SJSA1 (cell line): Measurements from ENCODE around the gene BRD3OS. TPM values are rescaled to one million over a fixed set of nuclear protein-coding genes. Genes with fewer than 3 reads are reported as not detected.

Experiments
- DNase-seq, 2 experiments: peaks; one replicate each; pipeline ENCODE4 v3.0.0-alpha.2; 2015 to 2020; ENCODE audit warnings: low spot score in 2 of 2, low read depth in 1 of 2
- H3K27ac ChIP-seq: fragments of 250-450 bp; sonication (Bioruptor Pico); 2 replicates; pipeline ENCODE4 v1.5.1; 2020; ENCODE audit warnings: mild to moderate bottlenecking, moderate library complexity
- H3K27me3 ChIP-seq: fragments of 250-450 bp; sonication (Bioruptor Pico); replicated peaks from 2 replicates; pipeline ENCODE4 v1.5.1; 2020; ENCODE audit warnings: mild to moderate bottlenecking, moderate library complexity
- H3K36me3 ChIP-seq: fragments of 250-450 bp; sonication (Bioruptor Pico); 2 replicates; pipeline ENCODE4 v1.5.1; 2020; ENCODE audit warnings: mild to moderate bottlenecking
- H3K4me1 ChIP-seq: fragments of 250-450 bp; sonication (Bioruptor Pico); replicated peaks from 2 replicates; pipeline ENCODE4 v1.6.1; 2021; ENCODE audit warnings: mild to moderate bottlenecking
- H3K4me3 ChIP-seq: fragments of 250-450 bp; sonication (Bioruptor Pico); 2 replicates; pipeline ENCODE4 v1.5.1; 2020; ENCODE audit warnings: mild to moderate bottlenecking
- H3K9me3 ChIP-seq: fragments of 250-450 bp; sonication (Bioruptor Pico); replicated peaks from 2 replicates; pipeline ENCODE4 v1.5.1; 2020; ENCODE audit warnings: mild to moderate bottlenecking
- total RNA-seq: library from RNA; depleted of rRNA; stranded (reverse); fragments of >200 nt; shearing (Covaris generic); gene quantifications from 2 replicates; pipeline ENCODE4 v1.2.3, GENCODE V29; 2014

Gene BRD3OS
- total RNA-seq, 1 experiment from 2014 or later: 4.0 TPM

DNA sequence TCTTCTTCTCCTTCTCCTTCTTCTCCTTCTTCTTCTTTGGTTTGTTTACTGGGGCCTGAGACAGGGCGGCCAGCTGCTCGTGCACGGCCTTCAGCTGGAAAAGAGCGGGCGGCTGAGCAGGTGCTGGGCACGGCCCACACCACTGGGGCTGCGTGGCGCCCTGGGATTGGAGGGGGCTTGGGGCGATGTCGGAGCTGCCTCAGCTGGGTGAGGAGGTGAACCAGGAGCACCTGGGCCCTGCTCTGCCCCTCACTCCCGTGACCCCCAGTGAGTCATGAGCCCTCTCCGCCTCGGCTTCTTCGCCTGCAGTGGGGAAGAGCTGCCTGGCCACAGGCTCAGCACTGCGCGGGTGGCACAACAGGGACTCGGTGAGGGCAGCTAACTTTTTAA is 14.9 kb downstream of the BRD3OS start:
- no peaks in the 10 kb centered on the region for H3K27me3 ChIP-seq
- H3K27ac ChIP-seq: no peak overlapping the region
- no peak overlapping the region for H3K4me3 ChIP-seq
- H3K36me3 ChIP-seq: peaks cover 31% of the 10 kb centered on the region
- H3K4me1 ChIP-seq: peaks cover 14% of the 10 kb centered on the region
- DNase-seq: no peak
- no peaks in the 10 kb centered on the region for H3K9me3 ChIP-seq

- Histone ChIP-seq H3K36me3 (peaks cover 28% of the 10 kb centered on the region), H3K4me1 (peaks cover 14% of the 10 kb centered on the region), H3K4me3 (no peak overlapping the region), H3K9me3 (no peaks in the 10 kb centered on the region), H3K27me3 (no peaks in the 10 kb centered on the region), H3K27ac (no peak overlapping the region)
- peak; percentile 53 to 75 for DNase-seq
Observed at GRCh38 chr9:134040781-134041648, 15.7 kb downstream of the BRD3OS start.

- Histone ChIP-seq H3K27me3 (no peaks in the 10 kb centered on the region), H3K36me3 (peaks cover 24% of the 10 kb centered on the region), H3K9me3 (no peaks in the 10 kb centered on the region), H3K4me1 (peaks cover 14% of the 10 kb centered on the region), H3K4me3 (no peak overlapping the region), H3K27ac (no peak overlapping the region)
- no peak for DNase-seq
Observed at GRCh38 chr9:134041649-134041962, 16.3 kb downstream of the BRD3OS start.

DNA sequence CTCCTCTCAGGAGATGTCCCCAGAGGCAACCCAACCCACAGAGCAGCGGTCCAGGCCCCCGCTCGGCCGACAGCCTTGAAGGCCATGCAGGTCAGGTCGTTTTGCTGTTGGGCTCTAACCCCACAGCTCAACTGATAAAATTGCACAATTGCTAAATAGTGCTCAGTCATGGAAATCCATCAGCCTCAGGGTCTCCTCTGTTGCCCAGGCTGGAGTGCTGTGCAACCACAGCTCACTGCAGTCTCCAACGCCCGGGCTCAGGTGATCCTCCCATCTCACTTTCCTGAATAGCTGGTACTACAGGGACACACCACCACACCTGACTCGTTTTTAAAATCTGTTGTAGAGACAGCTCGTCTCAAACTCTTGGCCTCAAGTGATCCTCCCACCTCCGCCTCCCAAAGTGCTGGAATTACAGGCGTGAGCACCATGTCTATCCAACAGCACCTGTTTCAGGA is 18.3 kb downstream of the BRD3OS start:
- no peaks in the 10 kb centered on the region for H3K27me3 ChIP-seq
- no peaks in the 10 kb centered on the region for H3K9me3 ChIP-seq
- DNase-seq: no peak

DNA sequence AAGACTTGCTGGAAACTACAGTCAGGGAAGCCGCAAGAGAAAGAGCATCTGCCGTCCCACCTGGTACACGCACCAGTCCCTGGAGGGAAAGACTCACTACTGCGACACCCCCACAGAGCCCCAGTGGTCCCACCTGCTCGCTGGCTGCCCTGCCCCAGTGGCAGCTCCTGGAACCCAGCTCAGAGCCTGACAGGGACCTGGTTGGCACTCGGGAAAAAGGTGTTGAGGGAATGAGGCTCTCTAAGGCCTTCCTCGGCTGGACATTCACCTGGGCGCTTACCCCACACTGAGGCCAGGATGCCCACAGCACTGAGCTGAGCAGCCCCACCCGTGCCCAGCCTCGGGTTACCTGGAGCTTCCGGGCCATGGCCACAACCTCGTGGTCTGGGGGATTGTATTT is 19.7 kb downstream of the BRD3OS start:
- DNase-seq: no peak
- no peak overlapping the region for H3K27ac ChIP-seq
- peaks cover 14% of the 10 kb centered on the region for H3K4me1 ChIP-seq
- H3K9me3 ChIP-seq: no peaks in the 10 kb centered on the region
- no peak overlapping the region for H3K4me3 ChIP-seq
- peaks cover 48% of the 10 kb centered on the region for H3K36me3 ChIP-seq
- no peaks in the 10 kb centered on the region for H3K27me3 ChIP-seq

More for the DNA sequence above, 18.3 kb downstream of the BRD3OS start:
- Histone ChIP-seq H3K4me1 (peaks cover 14% of the 10 kb centered on the region), H3K4me3 (no peak overlapping the region), H3K36me3 (peaks cover 40% of the 10 kb centered on the region), H3K27ac (no peak overlapping the region)

DNA sequence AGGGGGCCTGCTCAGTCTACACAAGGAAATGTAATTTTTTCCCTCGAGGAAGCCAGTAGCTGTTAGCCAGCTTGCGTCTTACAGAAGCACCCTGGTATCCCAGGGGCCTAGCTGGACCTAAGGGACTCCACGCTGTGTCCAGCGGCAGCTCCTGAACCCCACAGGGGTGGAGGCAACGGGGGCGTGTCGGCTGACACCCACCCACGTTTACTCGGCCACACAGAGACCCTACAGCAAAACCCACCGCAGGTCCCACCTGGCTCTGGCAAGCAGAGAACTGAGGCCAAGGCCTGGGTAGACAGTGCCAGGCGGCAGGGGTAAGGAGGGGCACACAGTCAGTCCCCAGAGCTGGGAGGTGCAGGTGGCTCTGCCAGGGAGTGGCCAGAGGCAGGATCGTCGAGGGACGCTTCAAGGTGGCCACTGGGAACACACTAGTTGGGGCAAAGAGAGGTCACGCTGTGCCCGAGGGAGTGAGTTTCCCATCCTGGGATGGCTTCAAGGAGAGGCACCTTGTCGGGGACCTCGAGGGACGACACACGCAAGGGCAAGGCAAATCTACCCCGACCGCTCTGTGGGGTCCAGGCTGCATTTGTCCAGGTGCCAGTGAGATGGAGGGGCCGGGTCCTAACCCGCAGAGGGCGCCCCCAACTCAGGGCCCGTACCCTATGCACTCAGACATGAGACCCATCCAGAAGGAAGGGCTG is 20.7 kb downstream of the BRD3OS start:
- no peak for DNase-seq
- H3K27me3 ChIP-seq: no peaks in the 10 kb centered on the region
- no peaks in the 10 kb centered on the region for H3K9me3 ChIP-seq
- H3K4me1 ChIP-seq: peaks cover 8% of the 10 kb centered on the region
- H3K27ac ChIP-seq: no peak overlapping the region
- no peak overlapping the region for H3K4me3 ChIP-seq
- H3K36me3 ChIP-seq: peaks cover 54% of the 10 kb centered on the region

DNA sequence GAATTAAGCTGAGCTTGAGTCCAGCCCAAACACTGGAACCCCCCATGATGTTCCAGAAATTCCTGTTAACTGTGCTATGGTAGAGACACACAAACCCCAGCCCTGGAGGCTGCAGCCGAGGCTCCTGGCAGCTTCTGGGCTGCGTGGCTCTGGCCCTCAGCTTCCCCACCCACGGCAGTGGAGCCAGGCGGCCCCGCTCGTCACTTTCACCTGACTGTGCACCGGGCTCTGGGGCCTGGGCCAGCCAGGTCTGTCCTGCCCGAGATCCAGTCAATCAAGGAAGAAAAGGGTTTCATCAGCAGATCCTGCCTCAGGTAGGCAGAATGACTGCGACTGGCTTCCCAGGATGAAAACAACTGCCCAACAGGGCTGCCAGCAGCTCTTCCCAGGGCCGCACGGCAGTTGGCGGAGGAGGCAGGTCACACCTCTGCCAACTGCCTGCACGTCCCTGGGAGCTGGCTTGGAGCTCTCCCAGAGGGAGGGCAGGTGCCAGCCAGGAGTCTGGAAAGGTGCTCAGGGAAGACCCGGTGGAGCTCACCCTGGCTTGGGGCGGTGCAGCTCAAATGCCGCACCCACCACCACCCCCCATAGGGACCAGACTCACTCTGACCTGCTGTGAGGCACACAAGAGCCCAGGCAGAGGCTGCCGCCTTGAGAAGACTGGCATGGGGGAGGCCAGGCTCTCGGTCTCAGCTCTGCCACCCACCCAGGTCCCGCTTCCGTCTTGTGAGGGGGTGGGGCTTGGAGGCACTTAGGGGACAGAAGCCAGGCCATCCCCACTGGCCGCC is 21.8 kb downstream of the BRD3OS start:
- no peak for DNase-seq
- Histone ChIP-seq H3K4me3 (no peak overlapping the region), H3K27ac (no peak overlapping the region), H3K27me3 (no peaks in the 10 kb centered on the region), H3K4me1 (no peaks in the 10 kb centered on the region), H3K9me3 (no peaks in the 10 kb centered on the region), H3K36me3 (peaks cover 51% of the 10 kb centered on the region)

DNA sequence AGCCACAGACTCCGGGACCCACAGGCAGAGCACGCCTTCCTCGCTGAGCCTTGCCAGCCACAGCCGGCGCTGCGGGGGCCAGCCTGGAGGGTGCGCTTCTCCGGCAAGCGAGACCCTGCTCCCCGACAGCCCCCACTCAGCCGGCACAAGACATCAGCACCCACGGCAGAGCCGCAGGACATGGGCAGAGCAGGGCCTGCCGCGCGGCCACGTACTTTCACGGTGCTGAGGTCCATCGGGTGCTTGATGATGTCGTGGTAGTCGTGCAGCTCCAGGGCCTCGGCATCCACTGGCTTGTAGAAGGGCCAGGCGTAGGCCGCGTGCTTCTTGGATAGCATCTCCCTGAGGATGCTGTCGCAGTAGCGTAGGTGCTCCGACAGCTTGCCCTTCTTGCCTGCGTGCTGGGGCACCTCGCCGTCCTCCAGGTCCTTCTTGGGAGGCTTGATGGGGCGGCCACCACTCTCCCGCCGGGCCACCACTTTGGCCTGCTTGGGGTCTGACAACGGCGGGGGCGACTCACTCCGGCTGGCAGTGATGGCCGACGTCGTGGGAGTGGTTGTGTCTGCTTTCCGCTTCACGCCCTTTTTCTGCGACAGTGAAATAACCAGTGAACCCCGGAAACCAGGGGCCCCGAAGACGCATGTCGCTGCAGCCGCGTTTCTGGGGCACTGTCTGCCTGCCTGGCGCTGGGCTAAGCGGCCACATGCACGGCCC is 22.7 kb downstream of the BRD3OS start:
- H3K27me3 ChIP-seq: no peaks in the 10 kb centered on the region
- no peak overlapping the region for H3K27ac ChIP-seq
- no peaks in the 10 kb centered on the region for H3K4me1 ChIP-seq
- H3K9me3 ChIP-seq: no peaks in the 10 kb centered on the region
- H3K4me3 ChIP-seq: no peak overlapping the region
- no peak for DNase-seq
- peaks cover 58% of the 10 kb centered on the region for H3K36me3 ChIP-seq

DNA sequence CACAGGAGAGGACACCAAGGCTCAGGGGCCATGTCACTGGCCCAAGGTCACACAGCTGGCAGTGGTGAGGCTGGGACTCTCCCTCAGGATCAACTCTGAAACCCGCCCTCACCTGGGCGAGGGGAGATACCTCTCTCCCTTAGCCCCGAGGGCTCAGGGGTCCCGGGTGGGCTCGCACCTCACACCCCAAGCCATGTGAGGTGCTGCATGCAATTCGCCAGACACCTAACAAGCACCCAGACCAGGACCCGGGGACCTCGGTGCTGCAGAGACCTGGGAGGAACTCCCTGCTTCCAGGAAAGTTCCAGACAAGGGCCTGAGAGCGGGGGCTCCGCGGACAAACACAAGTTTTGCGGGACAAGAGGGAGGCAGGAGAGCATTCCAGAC is 23.3 kb downstream of the BRD3OS start:
- H3K4me1 ChIP-seq: no peaks in the 10 kb centered on the region
- H3K9me3 ChIP-seq: no peaks in the 10 kb centered on the region
- H3K27me3 ChIP-seq: no peaks in the 10 kb centered on the region
- H3K4me3 ChIP-seq: no peak overlapping the region
- no peak overlapping the region for H3K27ac ChIP-seq
- DNase-seq: no peak
- H3K36me3 ChIP-seq: peaks cover 58% of the 10 kb centered on the region

DNA sequence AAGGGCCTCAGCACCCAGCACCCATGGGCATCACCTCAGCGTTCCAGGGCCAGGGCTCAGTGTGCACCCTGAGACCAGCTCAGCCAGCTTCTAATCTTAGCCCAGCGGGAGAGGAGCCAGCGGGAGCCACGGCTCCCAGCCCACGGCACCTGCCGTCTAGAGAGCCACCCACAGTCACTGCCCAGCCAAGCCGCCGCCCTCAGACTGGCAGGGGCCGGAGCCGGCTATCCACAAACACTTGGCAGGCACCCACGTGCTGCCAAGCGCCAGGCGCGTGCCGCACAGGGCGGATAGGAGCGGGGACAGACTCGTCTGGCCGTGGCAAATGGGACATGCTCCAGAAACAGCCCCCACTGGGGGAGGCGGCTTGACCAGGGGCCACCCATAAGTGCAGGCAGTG is 24.0 kb downstream of the BRD3OS start:
- DNase-seq: no peak
- Histone ChIP-seq H3K27me3 (no peaks in the 10 kb centered on the region), H3K4me3 (no peak overlapping the region), H3K9me3 (no peaks in the 10 kb centered on the region), H3K36me3 (peaks cover 58% of the 10 kb centered on the region), H3K4me1 (no peaks in the 10 kb centered on the region), H3K27ac (no peak overlapping the region)

DNA sequence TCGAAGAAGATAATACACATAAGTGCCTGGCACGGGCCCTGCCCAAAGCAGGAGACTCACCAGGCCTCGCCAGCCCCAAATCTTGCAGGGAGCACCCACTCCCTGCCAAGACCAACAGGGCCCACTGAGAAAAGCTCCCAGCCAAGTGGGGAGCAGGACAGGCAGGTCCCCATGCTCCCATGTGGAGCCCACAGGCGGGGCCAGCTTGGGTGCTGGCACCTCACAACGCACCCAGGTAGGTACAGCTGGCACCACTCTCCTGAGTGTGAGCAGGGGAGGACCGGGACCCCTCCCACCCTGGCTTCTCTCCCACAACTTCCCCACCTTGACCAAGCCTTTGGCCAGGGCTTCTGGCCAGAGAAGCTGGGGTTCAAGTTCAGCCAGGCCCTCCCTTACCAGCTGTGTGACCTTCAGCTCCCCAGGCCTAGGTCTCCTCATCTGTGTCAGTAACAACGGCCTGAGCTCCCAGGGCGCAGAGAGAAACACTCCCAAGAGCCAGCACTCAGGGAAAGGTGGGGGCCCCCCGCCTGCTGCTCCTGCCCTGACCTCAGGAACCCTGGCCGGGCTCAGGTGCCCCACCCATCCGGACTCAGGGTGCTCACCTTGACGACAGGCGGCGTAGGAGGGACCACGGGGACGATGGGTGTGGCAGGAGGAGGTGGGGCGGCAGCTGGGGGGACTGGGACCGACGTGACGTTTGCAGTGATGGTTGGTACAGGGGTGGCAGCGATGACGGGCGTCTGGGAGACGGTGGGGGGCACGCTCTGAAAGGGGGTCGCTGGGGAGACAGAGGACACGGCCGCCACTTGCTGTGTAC is 24.7 kb downstream of the BRD3OS start:
- no peak overlapping the region for H3K27ac ChIP-seq
- H3K4me1 ChIP-seq: no peaks in the 10 kb centered on the region
- peaks cover 56% of the 10 kb centered on the region for H3K36me3 ChIP-seq
- H3K9me3 ChIP-seq: no peaks in the 10 kb centered on the region
- H3K27me3 ChIP-seq: no peaks in the 10 kb centered on the region
- DNase-seq: no peak
- H3K4me3 ChIP-seq: no peak overlapping the region

DNA sequence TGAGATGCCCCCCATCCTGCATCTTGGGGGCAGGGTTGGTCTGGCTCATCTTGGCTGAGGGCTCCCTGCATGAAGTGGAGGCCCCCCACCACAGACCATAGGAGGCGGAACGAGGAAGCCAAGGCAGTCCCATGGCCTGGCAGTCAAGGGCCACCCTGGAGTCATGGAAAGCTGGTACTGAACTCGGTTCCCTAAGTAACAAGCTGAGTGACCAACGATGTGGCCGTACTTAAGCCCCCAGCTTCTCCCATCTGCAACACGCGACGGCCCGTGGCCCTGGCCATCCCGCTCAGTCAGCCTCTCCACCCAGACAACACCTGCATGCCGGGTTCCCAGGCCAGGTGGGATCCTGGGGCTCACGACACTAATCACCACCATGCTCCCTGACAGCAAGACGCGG is 25.4 kb downstream of the BRD3OS start:
- Histone ChIP-seq H3K27me3 (no peaks in the 10 kb centered on the region), H3K36me3 (peaks cover 50% of the 10 kb centered on the region), H3K9me3 (no peaks in the 10 kb centered on the region), H3K27ac (no peak overlapping the region), H3K4me1 (no peaks in the 10 kb centered on the region), H3K4me3 (no peak overlapping the region)
- DNase-seq: no peak

DNA sequence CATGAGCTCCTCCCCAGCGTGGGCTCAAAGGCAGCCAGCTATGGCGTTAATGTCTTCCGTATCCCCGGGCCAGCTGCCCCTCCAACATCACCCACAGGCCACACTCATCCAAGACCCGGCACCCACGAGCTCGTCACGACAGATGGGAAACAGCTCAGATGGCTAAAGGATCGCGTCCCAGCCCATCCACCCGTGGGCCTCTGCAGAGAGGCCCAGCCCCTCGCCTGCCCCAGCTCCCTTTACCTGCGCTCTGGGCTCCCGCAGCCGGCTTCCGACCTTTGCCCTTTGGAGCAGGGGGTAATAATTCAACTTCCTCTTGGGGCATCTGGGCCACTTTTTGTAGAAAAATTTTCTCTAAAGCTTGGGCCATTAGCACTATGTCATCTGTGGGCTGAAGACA is 26.0 kb downstream of the BRD3OS start:
- H3K4me1 ChIP-seq: no peaks in the 10 kb centered on the region
- H3K36me3 ChIP-seq: peaks cover 50% of the 10 kb centered on the region
- no peaks in the 10 kb centered on the region for H3K9me3 ChIP-seq
- DNase-seq: no peak
- no peaks in the 10 kb centered on the region for H3K27me3 ChIP-seq
- no peak overlapping the region for H3K27ac ChIP-seq
- no peak overlapping the region for H3K4me3 ChIP-seq
